NCI-H774 (cell line): ENCODE results near the gene DLGAP1.

Source experiments
- DNase-seq: peaks from one replicate; lab custom pipeline; 2025; lab: John Stamatoyannopoulos, UW

The DLGAP1 gene

GRCh38 chr18:4286256-4286655 is 168.9 kb downstream of the DLGAP1 start:
- no peak for DNase-seq

GRCh38 chr18:4285525-4285924 is 169.6 kb downstream of the DLGAP1 start:
- no peak for DNase-seq

- DNase-seq = no peak
These were observed 170.6 kb downstream of the DLGAP1 start for GRCh38 chr18:4284528-4284927.

DNA sequence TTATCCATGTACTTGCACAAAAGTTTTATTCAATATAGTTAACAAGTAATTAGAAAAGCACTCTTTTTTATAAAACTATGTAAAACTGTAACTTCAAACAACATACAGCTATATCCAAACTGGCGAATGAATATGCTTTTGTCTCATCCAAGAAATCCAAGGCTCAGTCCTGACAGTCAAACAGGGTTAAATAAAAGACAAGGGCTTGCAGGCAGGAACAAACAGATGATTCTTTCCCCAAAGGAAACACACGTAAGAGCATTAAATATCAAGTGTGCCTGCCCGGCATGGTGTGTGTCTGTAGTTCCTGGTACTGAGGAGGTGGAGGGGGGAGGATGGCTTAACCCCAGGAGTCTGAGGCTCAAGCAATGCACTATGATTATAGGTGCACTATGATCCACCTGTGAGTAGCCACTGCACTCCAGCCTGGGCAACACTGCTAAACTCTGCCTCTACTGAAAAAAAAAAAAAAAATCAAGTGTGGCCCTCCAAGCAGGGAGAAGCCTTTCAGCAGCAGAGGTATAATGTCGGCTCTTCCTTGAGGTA is 171.3 kb downstream of the DLGAP1 start:
- no peak for DNase-seq

- DNase-seq = no peak
These were observed 172.2 kb downstream of the DLGAP1 start for GRCh38 chr18:4282954-4283353.

DNA sequence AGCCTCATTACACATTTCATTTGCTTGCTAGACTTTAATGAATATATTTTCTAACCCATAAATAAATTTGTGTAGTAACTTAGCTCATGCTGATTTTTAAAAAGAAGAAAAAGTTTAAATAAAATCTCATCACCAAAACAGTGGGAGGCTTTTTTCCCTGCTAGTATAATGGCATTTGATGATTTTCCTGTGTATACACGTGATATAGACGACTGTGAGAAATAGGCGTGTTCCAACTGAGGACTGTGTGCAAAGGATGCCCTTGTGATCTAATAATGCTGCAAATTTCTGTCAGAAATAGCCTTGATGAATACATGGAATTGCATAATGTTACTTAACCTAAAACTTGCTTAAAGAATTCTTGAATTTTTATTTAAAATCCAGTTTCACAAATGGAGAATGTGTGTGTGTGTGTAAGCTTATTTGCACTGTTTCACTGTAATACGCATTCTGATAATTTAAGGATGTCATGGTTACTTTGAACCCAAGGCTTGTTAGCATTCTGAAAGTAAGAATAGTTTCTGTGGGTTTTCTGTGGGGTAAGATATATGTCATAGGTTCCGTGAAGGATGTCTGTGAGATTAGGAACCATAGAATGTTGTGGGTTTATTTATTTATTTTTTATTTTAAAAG is 178.0 kb downstream of the DLGAP1 start:
- no peak for DNase-seq

DNA sequence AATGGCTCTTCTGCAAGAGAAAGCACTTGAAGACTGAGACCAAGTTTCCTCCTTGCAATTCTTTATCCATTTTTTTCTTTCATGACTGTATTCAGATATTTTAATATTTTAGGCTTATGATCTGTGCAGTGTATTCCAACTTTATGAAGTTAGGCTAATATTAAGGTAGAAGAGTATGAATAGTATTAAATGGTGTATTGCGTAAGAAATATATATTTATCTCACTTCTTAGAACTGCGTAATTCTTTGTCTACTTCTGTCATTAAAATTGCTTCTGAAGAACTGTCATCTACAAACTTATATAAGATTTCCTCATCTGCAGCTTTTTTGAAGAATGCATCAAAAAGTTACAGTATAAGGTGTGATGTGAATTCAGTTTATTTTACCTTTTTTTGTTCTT is 183.2 kb downstream of the DLGAP1 start:
- no peak for DNase-seq

DNA sequence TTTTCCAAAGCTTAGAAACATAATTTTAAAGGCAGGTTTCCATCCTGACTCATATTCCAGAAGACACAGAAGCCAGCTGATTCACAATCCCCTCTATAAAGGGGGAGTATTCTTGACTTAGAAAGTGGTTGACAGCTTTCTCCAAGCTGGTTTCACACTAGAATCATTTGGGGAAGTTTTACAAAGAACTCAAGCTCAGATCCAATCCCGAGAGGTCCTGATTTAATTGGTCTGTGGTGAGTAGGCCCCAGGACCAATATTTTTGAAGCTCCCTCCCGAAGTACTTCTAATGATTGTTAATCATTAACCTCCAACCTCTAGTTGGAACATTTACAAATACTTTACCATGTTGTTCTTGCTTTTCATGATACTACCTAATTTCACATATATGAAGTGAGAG is 184.1 kb downstream of the DLGAP1 start:
- no peak for DNase-seq

- DNase-seq = no peak
These were observed 185.1 kb downstream of the DLGAP1 start for GRCh38 chr18:4270016-4270415.

- DNase-seq = no peak
These were observed 187.5 kb downstream of the DLGAP1 start for GRCh38 chr18:4267641-4268040.

DNA sequence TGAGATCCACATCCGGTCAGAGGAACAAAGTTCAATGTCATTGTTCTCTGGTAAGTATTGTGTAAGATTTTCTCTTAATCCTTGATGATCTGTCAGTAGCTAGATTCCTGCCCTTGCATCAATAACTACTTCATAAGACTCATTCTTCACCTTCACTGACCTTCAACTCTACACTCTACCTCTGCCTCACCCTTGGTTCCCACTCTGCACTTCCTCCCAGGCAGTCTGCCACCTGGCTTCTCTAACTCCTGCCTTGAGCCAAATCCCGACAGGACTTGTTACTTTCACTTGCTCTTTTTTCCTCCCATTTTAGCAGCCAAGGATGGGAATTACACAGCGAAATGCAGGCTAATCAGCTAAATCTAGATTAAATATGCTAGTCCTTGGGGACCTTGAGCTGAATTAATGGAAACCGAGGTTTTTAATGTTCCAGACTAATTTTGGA is 190.7 kb downstream of the DLGAP1 start:
- no peak for DNase-seq

DNA sequence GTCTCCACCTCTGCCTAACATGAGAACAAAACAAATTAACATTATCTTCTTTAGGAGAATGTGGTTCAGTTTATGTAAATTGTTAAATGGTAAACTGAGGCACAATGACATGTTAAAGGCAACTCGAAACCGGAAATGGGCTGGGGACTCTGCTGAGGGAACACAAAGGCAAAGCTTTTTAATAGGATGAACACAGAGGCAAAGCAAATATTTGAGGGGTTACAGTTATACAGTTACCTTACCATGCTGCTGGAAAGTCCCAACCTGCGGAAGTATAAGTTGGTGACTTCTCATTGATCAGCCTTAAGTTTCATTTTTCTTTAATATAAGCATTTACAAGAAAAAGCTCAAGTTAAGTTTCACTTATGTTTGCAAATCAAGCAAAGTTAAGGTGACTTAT is 195.0 kb downstream of the DLGAP1 start:
- no peak for DNase-seq

GRCh38 chr18:4256766-4257417 is 198.2 kb downstream of the DLGAP1 start:
- DNase-seq = no peak

- DNase-seq = no peak
These were observed 200.3 kb downstream of the DLGAP1 start for GRCh38 chr18:4254840-4255239.

DNA sequence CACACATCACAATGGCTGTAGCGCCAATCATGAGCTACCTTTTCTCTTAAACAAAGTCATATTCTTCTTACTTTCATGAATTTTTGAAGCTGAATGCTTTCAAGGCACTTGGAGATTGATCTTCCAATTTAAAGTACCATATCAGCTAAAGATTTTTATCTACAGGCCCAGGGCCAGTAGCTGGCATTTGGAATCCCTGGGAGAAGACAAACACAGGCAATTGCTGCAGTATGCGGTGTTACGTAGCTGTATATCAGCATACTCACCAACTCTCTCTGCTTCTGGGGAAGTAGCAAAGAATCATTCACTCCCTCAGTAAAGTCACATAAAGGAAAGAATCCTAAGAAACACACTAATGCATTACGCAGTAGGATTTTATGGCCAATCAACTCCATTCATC is 202.3 kb downstream of the DLGAP1 start:
- DNase-seq = no peak

- no peak for DNase-seq
These were observed 203.2 kb downstream of the DLGAP1 start for GRCh38 chr18:4251873-4252272.

GRCh38 chr18:4251206-4251605 is 203.9 kb downstream of the DLGAP1 start:
- DNase-seq = no peak

DNA sequence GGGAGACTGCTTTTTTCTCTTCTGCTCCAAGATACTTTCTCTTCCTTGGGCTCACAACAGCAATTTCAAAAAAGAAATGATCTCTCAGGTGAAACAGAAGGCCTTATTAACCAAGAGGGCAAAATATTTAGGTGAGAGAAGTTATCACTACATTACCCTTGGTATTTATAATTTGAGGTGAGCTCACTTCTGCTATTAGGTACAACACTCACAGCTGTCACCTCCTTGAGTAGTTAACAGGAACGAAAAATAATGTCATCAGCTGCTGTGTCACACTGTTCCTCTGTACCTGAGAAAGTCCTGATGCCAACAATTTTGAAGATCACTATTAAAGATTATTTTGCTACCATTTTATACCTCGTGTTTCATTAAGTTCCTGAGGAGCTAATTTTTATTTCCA is 205.0 kb downstream of the DLGAP1 start:
- no peak for DNase-seq

DNA sequence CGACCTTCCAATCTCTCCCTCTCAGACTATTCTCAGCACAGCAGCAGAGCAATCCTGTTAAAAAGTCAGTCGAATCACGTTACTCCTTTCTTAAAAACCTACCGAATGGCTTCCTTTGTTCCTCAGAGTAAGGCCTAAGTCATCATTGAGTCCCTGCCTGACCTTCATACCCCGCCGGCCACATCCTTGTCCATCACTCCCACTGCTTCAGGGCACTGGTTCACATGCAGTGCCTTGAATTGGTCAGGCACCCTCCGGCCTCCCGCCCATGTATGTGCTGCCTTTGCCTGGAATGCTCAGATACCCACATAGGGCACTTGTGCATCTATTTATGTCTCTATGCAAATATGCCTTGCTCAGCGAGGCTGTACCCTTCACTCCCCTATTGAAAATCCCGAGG is 206.4 kb downstream of the DLGAP1 start:
- no peak for DNase-seq

GRCh38 chr18:4246374-4246773 is 208.7 kb downstream of the DLGAP1 start:
- no peak for DNase-seq

GRCh38 chr18:4245456-4245855 is 209.7 kb downstream of the DLGAP1 start:
- DNase-seq = no peak

- no peak for DNase-seq
These were observed 212.5 kb downstream of the DLGAP1 start for GRCh38 chr18:4242431-4243161.

GRCh38 chr18:4241090-4241617 is 214.0 kb downstream of the DLGAP1 start:
- DNase-seq = no peak
